ENCODE results near the gene RPLP2. TPM values are rescaled to one million over a fixed set of nuclear protein-coding genes. Genes with fewer than 3 reads are reported as not detected.

RPLP2 gene
- total and polyA plus RNA-seq, 2 experiments from 2014 or later = 401 to 468 TPM

GRCh38 chr11:841981-842369 lies 32.2 kb downstream of the RPLP2 start:
- Histone ChIP-seq H4K20me1 (ENCODE audit: insufficient read depth, poor library complexity, severe bottlenecking) (peaks cover 13% of the 10 kb centered on the region), H3K27me3 (no peaks in the 10 kb centered on the region), H3K4me2 (peak overlapping the region; percentile 94), H3K4me1 (ENCODE audit: insufficient read depth) (peaks cover 39% of the 10 kb centered on the region), H3K27ac (peak overlapping the region; percentile 98), H3K4me3 (peak overlapping the region; percentile 86), H3K9me3 (ENCODE audit: low read depth) (no peaks in the 10 kb centered on the region), H2AFZ (peak overlapping the region; percentile 75), H3K9me2 (replicated peaks; ENCODE audit: insufficient read depth) (no peaks in the 10 kb centered on the region), H3K36me3 (replicated peaks; ENCODE audit: insufficient read depth, low read depth) (no peaks in the 10 kb centered on the region), H3K79me2 (peaks cover 25% of the 10 kb centered on the region)
- TF ChIP-seq CTCF (IDR thresholded peaks at IDR 0.05; ENCODE audit: poor library complexity) = no peak
- TF ChIP-seq EZH2phosphoT487 (IDR thresholded peaks at IDR 0.05; ENCODE audit: low read depth, severe bottlenecking, unreplicated experiment) = no peak
- TF ChIP-seq EZH2 (IDR thresholded peaks at IDR 0.05; ENCODE audit: borderline replicate concordance) = no peak
- no peak for DNase-seq (ENCODE audit: low spot score)
- WGBS (ENCODE audit: low lambda C conversion rate, missing lambda C conversion rate) = 2% methylated on average over 18 of the region's 27 CpGs

DNA sequence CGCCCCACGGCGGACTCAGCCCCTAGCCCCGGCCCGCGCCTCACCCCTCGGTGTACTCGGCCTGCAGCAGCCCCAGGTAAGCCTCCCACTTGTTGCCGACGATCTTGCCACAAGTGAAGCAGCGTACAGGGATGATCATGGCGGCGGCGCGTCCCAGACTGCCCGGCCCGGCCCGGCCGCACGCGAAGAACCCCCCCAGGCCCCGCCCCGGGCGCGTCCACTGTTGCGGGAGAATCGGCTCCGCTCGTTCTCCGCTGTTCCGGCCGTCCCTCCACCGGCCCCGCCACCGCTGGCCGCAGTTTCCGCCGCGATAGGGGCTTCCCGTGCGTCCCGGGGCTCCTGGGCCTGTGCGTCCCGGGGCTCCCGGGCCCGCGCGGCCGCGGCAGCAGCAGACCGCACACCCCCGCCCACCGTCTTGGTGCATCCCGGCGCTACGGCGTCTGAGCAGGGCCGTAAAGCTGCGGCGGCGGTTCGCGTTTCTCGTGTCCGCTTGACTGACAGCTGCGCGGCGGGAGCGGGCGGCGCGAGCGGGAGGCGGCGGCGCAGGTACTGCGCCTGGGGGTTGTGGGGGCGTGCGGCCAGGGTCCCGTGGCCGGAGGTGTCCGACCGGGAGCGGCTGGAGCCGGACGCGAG lies 32.7 kb downstream of the RPLP2 start, which contains the start of the genes POLR2L and TSPAN4:
TSS of gene POLR2L (minus strand) at position 160 of the 633 bp plus-strand sequence. CDS start at position 139, 21 bp downstream.
TSS of gene TSPAN4 (plus strand) at position 483 of the 633 bp plus-strand sequence. CDS start 7,453 bp downstream, outside the sequence.
- peak; percentile 96 for DNase-seq (ENCODE audit: low spot score)
- under 1% methylated on average over 40 of the region's 87 CpGs for WGBS (ENCODE audit: low lambda C conversion rate, missing lambda C conversion rate)
- H2AFZ ChIP-seq = peak within 1 kb of the TSS; percentile 75
- no peaks in the 10 kb centered on the region for H3K36me3 ChIP-seq (replicated peaks; ENCODE audit: insufficient read depth, low read depth)
- H3K4me1 ChIP-seq (ENCODE audit: insufficient read depth) = peaks cover 39% of the 10 kb centered on the region
- TF ChIP-seq CTCF (IDR thresholded peaks at IDR 0.05; ENCODE audit: poor library complexity) (no peak), EZH2phosphoT487 (IDR thresholded peaks at IDR 0.05; ENCODE audit: low read depth, severe bottlenecking, unreplicated experiment) (no peak), EZH2 (IDR thresholded peaks at IDR 0.05; ENCODE audit: borderline replicate concordance) (no peak)
- peak within 1 kb of the TSS; percentile 98 for H3K27ac ChIP-seq
- peaks cover 25% of the 10 kb centered on the region for H3K79me2 ChIP-seq
- H4K20me1 ChIP-seq (ENCODE audit: insufficient read depth, poor library complexity, severe bottlenecking) = peaks cover 13% of the 10 kb centered on the region
- no peaks in the 10 kb centered on the region for H3K9me3 ChIP-seq (ENCODE audit: low read depth)
- H3K4me2 ChIP-seq = peak within 1 kb of the TSS; percentile 94
- H3K27me3 ChIP-seq = no peaks in the 10 kb centered on the region
- H3K9me2 ChIP-seq (replicated peaks; ENCODE audit: insufficient read depth) = no peaks in the 10 kb centered on the region
- H3K4me3 ChIP-seq = peak within 1 kb of the TSS; percentile 86

DNA sequence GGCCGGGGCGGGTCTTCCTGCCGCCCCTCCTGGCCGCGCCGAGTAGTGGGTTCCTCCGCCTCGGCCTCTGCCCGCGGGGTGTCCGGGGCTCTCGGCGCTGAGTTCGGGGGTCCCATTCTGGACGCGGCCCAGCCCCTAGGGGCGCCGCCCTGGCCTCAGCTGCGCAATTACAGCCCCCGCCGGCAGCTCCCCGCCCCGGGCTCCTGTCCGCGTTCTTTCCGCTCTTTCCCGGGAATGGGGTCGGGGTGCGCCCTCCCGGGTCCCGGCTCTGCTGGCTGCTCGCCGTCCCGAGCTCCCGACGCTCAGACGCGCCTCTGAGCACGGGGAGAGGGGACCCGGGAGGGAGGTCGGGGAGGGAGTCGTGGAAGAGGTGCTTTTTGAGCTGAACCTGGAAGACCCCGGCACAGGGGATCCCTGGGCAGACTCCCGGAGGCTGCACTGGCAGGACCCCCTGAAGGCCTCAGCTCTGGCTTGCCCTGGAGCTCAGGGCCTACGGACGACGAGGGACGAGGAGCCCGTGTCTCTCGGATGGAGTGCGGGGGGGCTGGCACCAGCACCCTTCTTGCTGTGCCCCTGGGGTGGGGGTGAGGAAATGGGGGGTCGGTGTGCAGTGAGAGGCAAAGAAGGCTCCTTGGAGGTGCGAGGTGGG lies 33.4 kb downstream of the RPLP2 start:
- H3K79me2 ChIP-seq = peaks cover 25% of the 10 kb centered on the region
- peak overlapping the region; percentile 94 for H3K4me2 ChIP-seq

More for the DNA sequence above, 33.4 kb downstream of the RPLP2 start:
- H3K9me2 ChIP-seq (replicated peaks; ENCODE audit: insufficient read depth) = no peaks in the 10 kb centered on the region
- H4K20me1 ChIP-seq (ENCODE audit: insufficient read depth, poor library complexity, severe bottlenecking) = peaks cover 13% of the 10 kb centered on the region
- WGBS (ENCODE audit: low lambda C conversion rate, missing lambda C conversion rate) = 3% methylated on average over 37 of the region's 53 CpGs
- peaks cover 41% of the 10 kb centered on the region for H3K4me1 ChIP-seq (ENCODE audit: insufficient read depth)
- peak overlapping the region; percentile 98 for H3K27ac ChIP-seq
- peak overlapping the region; percentile 75 for H2AFZ ChIP-seq
- no peak for DNase-seq (ENCODE audit: low spot score)
- no peaks in the 10 kb centered on the region for H3K36me3 ChIP-seq (replicated peaks; ENCODE audit: insufficient read depth, low read depth)
- H3K9me3 ChIP-seq (ENCODE audit: low read depth) = no peaks in the 10 kb centered on the region
- H3K4me3 ChIP-seq = peak overlapping the region; percentile 86
- no peaks in the 10 kb centered on the region for H3K27me3 ChIP-seq
- TF ChIP-seq EZH2 (IDR thresholded peaks at IDR 0.05; ENCODE audit: borderline replicate concordance) = no peak
- TF ChIP-seq EZH2phosphoT487 (IDR thresholded peaks at IDR 0.05; ENCODE audit: low read depth, severe bottlenecking, unreplicated experiment) = no peak
- peak; percentile 11 for TF ChIP-seq CTCF (IDR thresholded peaks at IDR 0.05; ENCODE audit: poor library complexity)
